ENCODE data around the gene MGAT1.

DNA sequence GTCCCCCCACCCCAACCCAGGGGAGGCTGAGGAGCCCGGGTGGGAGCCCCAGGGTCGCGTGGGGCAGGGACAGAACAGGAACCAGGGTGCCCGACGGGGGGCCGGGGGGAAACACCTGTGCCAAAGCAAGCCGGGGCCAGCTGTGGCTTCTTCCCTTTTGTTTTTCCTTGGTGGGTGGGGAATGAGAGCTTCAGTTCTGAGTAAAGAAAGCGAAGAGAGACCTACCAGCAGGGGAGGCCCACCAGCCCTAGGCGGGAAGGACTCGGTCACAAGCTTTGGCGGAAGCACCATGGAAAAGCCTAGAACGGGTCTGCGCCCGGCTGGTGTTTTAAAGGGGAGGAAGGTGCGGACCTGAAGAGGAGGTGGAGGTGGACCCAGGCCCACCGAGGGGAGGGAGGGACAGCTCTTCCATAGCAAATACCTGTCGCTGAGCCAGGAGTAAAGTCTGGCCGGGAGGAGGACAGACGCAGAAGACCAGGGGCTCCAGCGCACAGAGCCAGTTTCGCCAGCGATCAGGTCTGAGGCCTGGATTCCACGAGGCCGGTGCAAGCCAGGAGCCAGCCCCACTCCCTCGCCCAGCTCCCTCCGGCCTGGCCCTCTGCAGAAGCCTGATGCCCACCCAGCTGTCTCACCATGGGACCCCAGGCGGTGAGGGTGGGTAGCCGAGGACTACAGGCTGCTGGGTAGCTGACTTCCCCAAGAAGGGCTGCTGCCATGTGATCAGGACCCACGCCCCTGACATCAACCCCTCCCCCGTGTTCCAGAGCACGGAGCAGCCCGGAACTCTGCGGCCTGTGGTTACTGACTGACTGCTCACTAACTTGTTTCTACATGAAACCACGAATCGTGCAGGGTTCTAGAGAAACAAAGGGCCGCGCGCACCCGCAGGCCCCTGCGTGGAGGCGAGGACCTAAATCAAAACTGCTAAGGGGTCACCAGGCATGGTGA is 849 bp upstream of the MGAT1 start:
- no peak for TF ChIP-seq POLR2A (IDR thresholded peaks at IDR 0.05)
- TF ChIP-seq, protein P1, sequence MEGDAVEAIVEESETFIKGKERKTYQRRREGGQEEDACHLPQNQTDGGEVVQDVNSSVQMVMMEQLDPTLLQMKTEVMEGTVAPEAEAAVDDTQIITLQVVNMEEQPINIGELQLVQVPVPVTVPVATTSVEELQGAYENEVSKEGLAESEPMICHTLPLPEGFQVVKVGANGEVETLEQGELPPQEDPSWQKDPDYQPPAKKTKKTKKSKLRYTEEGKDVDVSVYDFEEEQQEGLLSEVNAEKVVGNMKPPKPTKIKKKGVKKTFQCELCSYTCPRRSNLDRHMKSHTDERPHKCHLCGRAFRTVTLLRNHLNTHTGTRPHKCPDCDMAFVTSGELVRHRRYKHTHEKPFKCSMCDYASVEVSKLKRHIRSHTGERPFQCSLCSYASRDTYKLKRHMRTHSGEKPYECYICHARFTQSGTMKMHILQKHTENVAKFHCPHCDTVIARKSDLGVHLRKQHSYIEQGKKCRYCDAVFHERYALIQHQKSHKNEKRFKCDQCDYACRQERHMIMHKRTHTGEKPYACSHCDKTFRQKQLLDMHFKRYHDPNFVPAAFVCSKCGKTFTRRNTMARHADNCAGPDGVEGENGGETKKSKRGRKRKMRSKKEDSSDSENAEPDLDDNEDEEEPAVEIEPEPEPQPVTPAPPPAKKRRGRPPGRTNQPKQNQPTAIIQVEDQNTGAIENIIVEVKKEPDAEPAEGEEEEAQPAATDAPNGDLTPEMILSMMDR (IDR thresholded peaks at IDR 0.05), result peak in 8 of 12 donors; percentile 7 to 43 (median 24)
